HepG2 (cell line): Measurements from ENCODE around the gene SRSF2. TPM values are rescaled to one million over a fixed set of nuclear protein-coding genes. Genes with fewer than 3 reads are reported as not detected.

Experiments used
- ATAC-seq: fragments of 200-7000 bp; cut with Tn5 transposase; 3 replicates; pipeline ENCODE4 v1.9.1; 2020; ENCODE audit warnings: mild to moderate bottlenecking, moderate library complexity
- BruUV-seq: library from RNA; stranded (reverse); fragments of 400-500 nt; replicated peaks from 2 replicates; lab custom pipeline; 2021; lab: Mats Ljungman, UMichigan
- CTCF ChIA-PET: fragments of 300-600 bp; formaldehyde crosslinking; extraction: SDS; loops from one replicate; lab custom pipeline; 2021; ENCODE audit warnings: low total read pairs, inconsistent platforms, low intra/inter-chr PET ratio; lab: Yijun Ruan, JAX
- POLR2A ChIA-PET: fragments of 350-600 bp; sonication (Branson Sonifier 250); formaldehyde crosslinking; loops from one replicate; lab custom pipeline; 2020; ENCODE audit warnings: antibody characterized with exemption, inconsistent platforms; lab: Yijun Ruan, JAX
- DNase-seq: peaks from one replicate; pipeline ENCODE4 v3.0.0-alpha.2; 2015; ENCODE audit warnings: low spot score
- FAIRE-seq: peaks from 3 replicates; lab custom pipeline; 2011; peaks lifted over from hg19 to GRCh38; lab: Jason Lieb, UNC
- H2AFZ ChIP-seq: one replicate; pipeline ENCODE4 v1.6.1; 2011; ENCODE audit warnings: low read length, inconsistent platforms
- H3K27ac ChIP-seq: fragments of 300-600 bp; 3 replicates; pipeline ENCODE4 v1.8.0; 2011; ENCODE audit warnings: mixed run types, mild to moderate bottlenecking, mixed read lengths, low read length, inconsistent platforms; ENCODE audit not compliant: insufficient read depth; ENCODE audit errors: extremely low read length
- H3K27me3 ChIP-seq, 2 experiments: fragments of 200-600 bp in 1 of 2; 2 replicates in 1 of 2; 3 replicates in 1 of 2; pipeline versions ENCODE4 v1.6.0 to v1.8.0; 2011; ENCODE audit warnings: low read length in 2 of 2, mild to moderate bottlenecking in 2 of 2, moderate library complexity in 2 of 2, inconsistent platforms in 1 of 2; ENCODE audit not compliant: insufficient read depth in 2 of 2, control insufficient read depth in 1 of 2
- H3K36me3 ChIP-seq, 2 experiments: fragments of 200-600 bp in 1 of 2; replicated peaks in 1 of 2; 2 replicates in 1 of 2; 3 replicates in 1 of 2; pipeline versions ENCODE4 v1.5.1 to v1.8.0; 2011; ENCODE audit warnings: low read length in 2 of 2, inconsistent platforms in 1 of 2; ENCODE audit not compliant: insufficient read depth in 2 of 2, control insufficient read depth in 1 of 2
- H3K4me1 ChIP-seq: 2 replicates; pipeline ENCODE4 v1.5.1; 2012; ENCODE audit warnings: low read length, inconsistent platforms; ENCODE audit not compliant: insufficient read depth
- H3K4me2 ChIP-seq: 2 replicates; pipeline ENCODE4 v1.6.0; 2011; ENCODE audit warnings: low read depth, low read length, inconsistent platforms
- H3K4me3 ChIP-seq, 3 experiments: fragments of 200-600 bp in 1 of 3; sonication (generic), shearing (Covaris generic) in 1 of 3; replicated peaks in 1 of 3; 2 replicates each; pipeline ENCODE4 v1.5.1; 2011 to 2016; ENCODE audit warnings: low read length in 3 of 3, inconsistent platforms in 2 of 3, low read depth in 2 of 3, mild to moderate bottlenecking in 2 of 3, control low read depth in 1 of 3, mixed read lengths in 1 of 3; ENCODE audit not compliant: insufficient read depth in 1 of 3
- H3K79me2 ChIP-seq: one replicate; pipeline ENCODE4 v1.6.1; 2011; ENCODE audit warnings: low read length, inconsistent platforms; ENCODE audit not compliant: insufficient read depth
- H3K9ac ChIP-seq: 2 replicates; pipeline ENCODE4 v1.6.0; 2011; ENCODE audit warnings: mild to moderate bottlenecking, low read depth, low read length, inconsistent platforms; ENCODE audit not compliant: insufficient read depth
- H3K9me3 ChIP-seq: 2 replicates; pipeline ENCODE4 v1.5.1; 2012; ENCODE audit warnings: mild to moderate bottlenecking, low read length
- H4K20me1 ChIP-seq: 2 replicates; pipeline ENCODE4 v1.6.0; 2011; ENCODE audit warnings: inconsistent platforms, mild to moderate bottlenecking, low read length, moderate library complexity; ENCODE audit not compliant: insufficient read depth
- ADNP ChIP-seq: sonication (generic); formaldehyde crosslinking; IDR thresholded peaks from 2 replicates; pipeline ENCODE4 v1.4.0; 2020; ENCODE audit warnings: missing genetic modification reagents
- GABPA ChIP-seq, 2 experiments: IDR thresholded peaks; 2 replicates each; pipeline ENCODE4 v1.6.1; 2011 to 2016; ENCODE audit warnings: low read depth in 2 of 2, low read length in 1 of 2, missing biosample characterization in 1 of 2, missing genetic modification characterization in 1 of 2
- MED1 ChIP-seq: sonication (generic); formaldehyde crosslinking; IDR thresholded peaks from 2 replicates; pipeline ENCODE4 v1.4.0; 2020; ENCODE audit warnings: missing genetic modification reagents
- NR3C1 ChIP-seq: sonication (generic); formaldehyde crosslinking; IDR thresholded peaks from 2 replicates; pipeline ENCODE4 v1.4.0; 2020; ENCODE audit warnings: missing genetic modification reagents
- PRPF4 ChIP-seq: fragments of 200-400 bp; formaldehyde crosslinking; IDR thresholded peaks from 2 replicates; pipeline ENCODE4 v1.6.1; 2016; ENCODE audit warnings: low read length, low read depth; ENCODE audit not compliant: poor library complexity, severe bottlenecking
- THAP7 ChIP-seq: sonication (generic); formaldehyde crosslinking; IDR thresholded peaks from 2 replicates; pipeline ENCODE4 v1.8.1; 2023; ENCODE audit warnings: mild to moderate bottlenecking, missing genetic modification reagents
- ZMYM3 ChIP-seq: sonication (generic); formaldehyde crosslinking; IDR thresholded peaks from 2 replicates; pipeline ENCODE4 v1.5.1; 2020; ENCODE audit warnings: mild to moderate bottlenecking, missing genetic modification reagents
- ZNF121 ChIP-seq: sonication (generic); formaldehyde crosslinking; IDR thresholded peaks from 2 replicates; pipeline ENCODE4 v1.5.0; 2020; ENCODE audit warnings: mild to moderate bottlenecking, missing genetic modification reagents
- ZNF136 ChIP-seq: sonication (generic); formaldehyde crosslinking; IDR thresholded peaks from 2 replicates; pipeline ENCODE4 v1.8.1; 2022; ENCODE audit warnings: low read depth, mild to moderate bottlenecking, moderate library complexity, missing genetic modification reagents
- ZNF251 ChIP-seq: sonication (generic); formaldehyde crosslinking; IDR thresholded peaks from 2 replicates; pipeline ENCODE4 v1.9.0; 2021; ENCODE audit warnings: mild to moderate bottlenecking, missing genetic modification reagents
- ZNF263 ChIP-seq: sonication (generic); formaldehyde crosslinking; IDR thresholded peaks from 2 replicates; pipeline ENCODE4 v1.4.0; 2020; ENCODE audit warnings: missing genetic modification reagents
- ZNF3 ChIP-seq: IDR thresholded peaks from 2 replicates; pipeline ENCODE4 v1.7.0; 2017; ENCODE audit warnings: inconsistent platforms
- ZNF468 ChIP-seq: sonication (generic); formaldehyde crosslinking; IDR thresholded peaks from 2 replicates; pipeline ENCODE4 v1.8.0; 2022; ENCODE audit warnings: mild to moderate bottlenecking, moderate library complexity, missing genetic modification reagents
- ZNF616 ChIP-seq: sonication (generic); formaldehyde crosslinking; IDR thresholded peaks from 2 replicates; pipeline ENCODE4 v1.5.0; 2020; ENCODE audit warnings: low read depth, mild to moderate bottlenecking, missing genetic modification reagents
- WGBS: methylation state at CpG from one replicate; pipeline ENCODE4 v1.1.6; 2017; ENCODE audit warnings: low lambda C conversion rate; 5-methylcytosine and 5-hydroxymethylcytosine counted together
- in situ Hi-C: cut with HindIII; loops from 2 replicates; pipeline ENCODE4 v1.10.0; 2017; ENCODE audit warnings: low pct_unique_long_range_greater_than_20kb; ENCODE audit not compliant: extremely low pct_ligation_motif_present
- intact Hi-C: fragments of 100-400 bp; cut with micrococcal nuclease; formaldehyde crosslinking; loops from one replicate; pipeline ENCODE4 v1.10.0; 2022; ENCODE audit not compliant: unreplicated experiment
- polyA plus RNA-seq, 8 experiments: library from polyadenylated mRNA; depleted of rRNA in 3 of 8; stranded (reverse) in 7 of 8; unstranded in 1 of 8; fragments of >200 nt; fragmentation: Illumina TruSeq in 4 of 8; extraction: Trizol in 4 of 8; gene quantifications; 2 replicates each; pipeline versions ENCODE4 v1.2.1 to v1.2.3, GENCODE V29; 2011 to 2016; ENCODE audit warnings: low read depth in 4 of 8, missing spikeins in 1 of 8, mixed read lengths in 1 of 8; ENCODE audit not compliant: insufficient read depth in 1 of 8
- total RNA-seq, 5 experiments: library from RNA; depleted of rRNA; stranded (reverse); fragments of >200 nt; fragmentation: Illumina TruSeq; extraction: Trizol; gene quantifications; 2 replicates each; pipeline ENCODE4 v1.2.3, GENCODE V29; 2016; ENCODE audit warnings: low read depth in 1 of 5
- TF ChIP-seq, protein P1 (sequence below): sonication (generic); formaldehyde crosslinking; IDR thresholded peaks from 2 replicates; pipeline ENCODE4 v1.4.0; 2020; ENCODE audit warnings: missing genetic modification reagents, mild to moderate bottlenecking, borderline replicate concordance
- TF ChIP-seq, protein P2 (sequence below): sonication (generic); formaldehyde crosslinking; IDR thresholded peaks from 2 replicates; pipeline ENCODE4 v1.5.0; 2020; ENCODE audit warnings: mild to moderate bottlenecking, missing genetic modification reagents

Gene SRSF2
- total and polyA plus RNA-seq, 2 of the 13 experiments (the other 11 are each of a cell fraction or from before 2014, with no cell fraction given): 306 to 319 TPM

GRCh38 chr17:76690596-76691280 is 46.4 kb downstream of the SRSF2 start:
- Histone ChIP-seq H3K79me2 (no peaks in the 10 kb centered on the region), H3K4me1 (peaks cover 87% of the 10 kb centered on the region), H3K36me3 (peaks cover 0 to 2% of the 10 kb centered on the region in 2 experiments; a peak in 1 of 5 replicates), H4K20me1 (no peaks in the 10 kb centered on the region), H3K9ac (0 out of 2 replicates have a peak overlapping the region, but pooled peaks have one; percentile 42), H3K27me3 (no peaks in the 10 kb centered on the region), H2AFZ (no peak overlapping the region), H3K4me3 (peak overlapping the region in 1 of 3 experiments; percentile 7; a peak in 1 of 6 replicates), H3K9me3 (no peaks in the 10 kb centered on the region), H3K27ac (peak overlapping the region; percentile 68), H3K4me2 (peak overlapping the region; percentile 54; the same call in 1 of the 2 replicates)
- ChIA-PET CTCF (no interaction called here), POLR2A (interaction anchor here (1.0 to 1.5 kb wide), 4 partner anchors 10 to 121 kb away, joined by 3 to 6 read pairs (median 4); a partner anchor contains a TSS)
- 89% methylated on average over 13 of the region's 13 CpGs for WGBS
- no TSS peak for BruUV-seq
- FAIRE-seq (no peak), ATAC-seq (no peak), DNase-seq (no peak)
- TF ChIP-seq ZNF616 (CRISPR knock-in tag): 0 out of 2 replicates have a peak, but pooled peaks have one; percentile 34
- no peak for TF ChIP-seq MED1 (CRISPR knock-in tag)
- TF ChIP-seq, protein P1, sequence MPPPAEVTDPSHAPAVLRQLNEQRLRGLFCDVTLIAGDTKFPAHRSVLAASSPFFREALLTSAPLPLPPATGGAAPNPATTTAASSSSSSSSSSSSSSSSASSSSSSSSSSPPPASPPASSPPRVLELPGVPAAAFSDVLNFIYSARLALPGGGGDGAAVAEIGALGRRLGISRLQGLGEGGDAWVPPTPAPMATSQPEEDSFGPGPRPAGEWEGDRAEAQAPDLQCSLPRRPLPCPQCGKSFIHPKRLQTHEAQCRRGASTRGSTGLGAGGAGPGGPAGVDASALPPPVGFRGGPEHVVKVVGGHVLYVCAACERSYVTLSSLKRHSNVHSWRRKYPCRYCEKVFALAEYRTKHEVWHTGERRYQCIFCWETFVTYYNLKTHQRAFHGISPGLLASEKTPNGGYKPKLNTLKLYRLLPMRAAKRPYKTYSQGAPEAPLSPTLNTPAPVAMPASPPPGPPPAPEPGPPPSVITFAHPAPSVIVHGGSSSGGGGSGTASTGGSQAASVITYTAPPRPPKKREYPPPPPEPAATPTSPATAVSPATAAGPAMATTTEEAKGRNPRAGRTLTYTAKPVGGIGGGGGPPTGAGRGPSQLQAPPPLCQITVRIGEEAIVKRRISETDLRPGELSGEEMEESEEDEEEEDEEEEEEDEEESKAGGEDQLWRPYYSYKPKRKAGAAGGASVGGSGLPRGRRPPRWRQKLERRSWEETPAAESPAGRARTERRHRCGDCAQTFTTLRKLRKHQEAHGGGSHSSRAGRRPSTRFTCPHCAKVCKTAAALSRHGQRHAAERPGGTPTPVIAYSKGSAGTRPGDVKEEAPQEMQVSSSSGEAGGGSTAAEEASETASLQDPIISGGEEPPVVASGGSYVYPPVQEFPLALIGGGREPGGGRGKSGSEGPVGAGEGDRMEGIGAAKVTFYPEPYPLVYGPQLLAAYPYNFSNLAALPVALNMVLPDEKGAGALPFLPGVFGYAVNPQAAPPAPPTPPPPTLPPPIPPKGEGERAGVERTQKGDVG (CRISPR knock-in tag): 0 out of 2 replicates have a peak, but pooled peaks have one; percentile 39
- no peak for TF ChIP-seq THAP7
- TF ChIP-seq ZNF3 (CRISPR knock-in tag): 0 out of 2 replicates have a peak, but pooled peaks have one; percentile 35
- TF ChIP-seq ZNF251 (CRISPR knock-in tag): no peak
- TF ChIP-seq ZNF136: 0 out of 2 replicates have a peak, but pooled peaks have one; percentile 1
- no peak for TF ChIP-seq GABPA (IDR thresholded peaks at IDR 0.05; ENCODE audit: low read depth, low read length)
- TF ChIP-seq GABPA (CRISPR knock-in tag; IDR thresholded peaks at IDR 0.05; ENCODE audit: low read depth): no peak
- TF ChIP-seq, protein P2, sequence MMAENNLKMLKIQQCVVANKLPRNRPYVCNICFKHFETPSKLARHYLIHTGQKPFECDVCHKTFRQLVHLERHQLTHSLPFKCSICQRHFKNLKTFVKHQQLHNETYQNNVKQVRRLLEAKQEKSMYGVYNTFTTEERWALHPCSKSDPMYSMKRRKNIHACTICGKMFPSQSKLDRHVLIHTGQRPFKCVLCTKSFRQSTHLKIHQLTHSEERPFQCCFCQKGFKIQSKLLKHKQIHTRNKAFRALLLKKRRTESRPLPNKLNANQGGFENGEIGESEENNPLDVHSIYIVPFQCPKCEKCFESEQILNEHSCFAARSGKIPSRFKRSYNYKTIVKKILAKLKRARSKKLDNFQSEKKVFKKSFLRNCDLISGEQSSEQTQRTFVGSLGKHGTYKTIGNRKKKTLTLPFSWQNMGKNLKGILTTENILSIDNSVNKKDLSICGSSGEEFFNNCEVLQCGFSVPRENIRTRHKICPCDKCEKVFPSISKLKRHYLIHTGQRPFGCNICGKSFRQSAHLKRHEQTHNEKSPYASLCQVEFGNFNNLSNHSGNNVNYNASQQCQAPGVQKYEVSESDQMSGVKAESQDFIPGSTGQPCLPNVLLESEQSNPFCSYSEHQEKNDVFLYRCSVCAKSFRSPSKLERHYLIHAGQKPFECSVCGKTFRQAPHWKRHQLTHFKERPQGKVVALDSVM (CRISPR knock-in tag): peak; percentile 92
- TF ChIP-seq NR3C1 (CRISPR knock-in tag): no peak
- peak; percentile 79 for TF ChIP-seq ZMYM3
- TF ChIP-seq ADNP: peak; percentile 45; the same call in 1 of the 2 replicates
- no peak; the same call in 1 of the 2 replicates for TF ChIP-seq ZNF263
- TF ChIP-seq PRPF4: no peak
- no peak for TF ChIP-seq ZNF468
- peak; percentile 96 for TF ChIP-seq ZNF121 (CRISPR knock-in tag)
- intact Hi-C loops (no loop called here), in situ Hi-C loops (no loop called here)
